ENCODE data around the gene RETN.
A peak's percentile ranks its signal among the peaks of the same experiment; 100 is the strongest.
"Not testable (repeated sequence)": the region's sequence is repeated elsewhere in the genome, so short reads cannot be mapped to it uniquely, and the experiment has no call there.

RETN gene

DNA sequence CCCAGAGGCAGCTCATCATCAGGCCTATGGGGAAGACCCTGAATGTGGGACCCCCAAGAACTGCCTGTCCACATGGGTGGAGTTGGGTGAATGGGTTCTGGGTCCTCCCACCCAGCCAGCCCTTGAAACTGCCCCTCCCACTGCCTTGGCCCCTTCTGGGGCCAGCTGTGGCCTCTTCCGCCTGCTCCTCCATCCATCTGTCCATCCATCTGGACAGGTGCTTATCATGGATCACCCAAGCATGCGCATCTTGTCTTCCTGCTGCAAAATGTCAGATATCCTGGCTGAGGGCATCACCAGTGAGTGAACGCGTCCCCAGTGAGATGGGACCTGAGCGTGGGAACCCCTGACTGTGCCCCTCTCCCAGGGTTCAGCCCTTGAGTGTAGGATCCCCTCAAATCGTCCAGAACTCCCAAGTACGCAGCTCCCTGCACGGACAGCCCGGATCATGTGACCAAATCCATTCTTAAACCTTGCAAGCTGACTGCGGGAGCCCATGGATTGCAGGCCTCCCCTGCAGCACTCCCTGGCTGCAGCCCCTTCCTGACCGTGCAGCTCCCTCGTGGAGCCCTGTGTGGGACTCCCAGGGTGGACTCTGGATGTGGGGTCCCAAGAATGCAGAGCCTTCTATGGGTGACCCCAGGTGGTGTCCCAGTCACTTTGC is 29.9 kb upstream of the RETN start:
- DNase-seq = no peak

DNA sequence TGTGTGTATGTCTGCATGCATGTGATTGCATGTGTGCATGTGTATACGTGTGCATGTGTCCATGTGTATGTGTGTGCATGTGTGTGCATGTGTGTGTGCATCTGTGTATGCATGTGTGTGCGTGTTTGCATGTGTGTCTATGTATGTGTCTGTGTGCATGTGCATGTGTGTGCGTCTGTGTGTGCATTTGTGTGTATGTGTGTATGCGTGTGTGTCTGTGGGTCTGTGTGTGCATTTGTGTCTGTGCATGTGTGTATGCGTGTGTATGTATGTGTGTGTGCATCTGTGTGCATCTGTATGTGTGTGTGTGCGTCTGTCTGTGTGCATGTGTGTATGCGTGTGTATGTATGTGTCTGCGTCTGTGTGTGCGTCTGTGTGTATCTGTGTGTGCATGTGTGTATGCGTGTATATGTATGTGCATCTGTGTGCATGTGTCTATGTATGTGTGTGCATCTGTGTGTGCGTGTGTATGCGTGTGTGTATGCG is 28.9 kb upstream of the RETN start:
- no peak for DNase-seq

DNA sequence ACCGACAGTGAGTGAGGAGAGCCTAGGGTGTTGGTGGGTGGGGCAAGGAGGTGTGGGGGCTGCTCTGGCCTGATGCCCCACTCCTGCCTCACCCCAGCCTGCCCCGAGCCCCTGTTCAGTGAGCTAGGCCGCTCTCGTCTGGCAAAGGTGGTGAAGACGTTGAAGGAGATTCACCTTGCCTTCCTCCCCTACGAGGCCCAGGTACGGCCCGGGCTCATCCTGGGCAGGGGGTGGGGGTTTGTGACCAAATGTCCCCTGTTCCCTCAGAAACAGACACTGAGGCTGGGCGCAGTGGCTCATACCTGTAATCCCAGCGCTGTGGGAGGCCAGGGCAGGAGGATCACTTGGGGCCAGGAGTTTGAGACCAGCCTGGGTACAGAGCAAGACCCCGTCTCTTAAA is 28.0 kb upstream of the RETN start:
- no peak for DNase-seq

DNA sequence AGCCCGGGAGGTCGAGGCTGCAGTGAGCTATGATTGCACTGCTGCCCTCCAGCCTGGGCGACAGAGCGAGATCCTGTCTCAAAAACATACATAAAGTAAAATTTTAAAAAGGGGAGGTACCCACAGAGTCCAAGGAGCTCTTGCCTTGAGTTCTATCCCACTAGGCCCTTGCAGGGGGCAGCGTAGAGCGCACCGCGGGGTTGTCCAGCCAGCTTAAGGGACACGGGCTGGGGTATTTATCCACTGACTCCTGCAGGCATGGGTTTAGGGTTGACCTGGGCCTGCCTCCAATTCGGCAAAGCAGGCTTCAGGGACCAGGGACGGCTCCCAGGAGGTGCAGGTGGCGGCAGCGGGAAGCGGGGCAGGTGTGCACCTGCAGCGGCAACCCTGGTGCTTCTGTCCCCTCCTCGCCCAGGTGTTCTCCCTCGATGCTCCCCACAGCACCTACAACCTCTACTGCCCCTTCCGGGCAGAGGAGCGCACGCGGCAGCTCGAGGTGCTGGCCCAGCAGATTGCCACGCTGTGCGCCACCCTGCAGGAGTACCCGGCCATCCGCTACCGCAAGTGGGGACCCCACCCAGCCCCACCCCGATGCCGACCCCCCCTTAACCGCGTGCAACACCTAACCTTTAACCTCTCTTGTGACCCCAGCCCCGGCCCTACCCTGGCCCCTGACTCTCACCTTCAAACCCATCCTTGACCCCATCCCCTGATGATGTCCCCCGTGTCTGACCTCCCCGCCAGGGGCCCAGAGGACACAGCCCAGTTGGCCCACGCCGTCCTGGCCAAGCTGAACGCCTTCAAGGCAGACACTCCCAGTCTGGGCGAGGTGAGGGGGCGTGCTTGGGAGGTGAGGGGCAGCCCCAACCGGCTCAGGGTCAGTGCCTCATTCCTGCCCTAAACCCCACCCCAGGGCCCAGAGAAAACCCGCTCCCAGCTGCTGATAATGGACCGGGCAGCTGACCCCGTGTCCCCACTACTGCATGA is 27.3 kb upstream of the RETN start:
- no peak for DNase-seq

DNA sequence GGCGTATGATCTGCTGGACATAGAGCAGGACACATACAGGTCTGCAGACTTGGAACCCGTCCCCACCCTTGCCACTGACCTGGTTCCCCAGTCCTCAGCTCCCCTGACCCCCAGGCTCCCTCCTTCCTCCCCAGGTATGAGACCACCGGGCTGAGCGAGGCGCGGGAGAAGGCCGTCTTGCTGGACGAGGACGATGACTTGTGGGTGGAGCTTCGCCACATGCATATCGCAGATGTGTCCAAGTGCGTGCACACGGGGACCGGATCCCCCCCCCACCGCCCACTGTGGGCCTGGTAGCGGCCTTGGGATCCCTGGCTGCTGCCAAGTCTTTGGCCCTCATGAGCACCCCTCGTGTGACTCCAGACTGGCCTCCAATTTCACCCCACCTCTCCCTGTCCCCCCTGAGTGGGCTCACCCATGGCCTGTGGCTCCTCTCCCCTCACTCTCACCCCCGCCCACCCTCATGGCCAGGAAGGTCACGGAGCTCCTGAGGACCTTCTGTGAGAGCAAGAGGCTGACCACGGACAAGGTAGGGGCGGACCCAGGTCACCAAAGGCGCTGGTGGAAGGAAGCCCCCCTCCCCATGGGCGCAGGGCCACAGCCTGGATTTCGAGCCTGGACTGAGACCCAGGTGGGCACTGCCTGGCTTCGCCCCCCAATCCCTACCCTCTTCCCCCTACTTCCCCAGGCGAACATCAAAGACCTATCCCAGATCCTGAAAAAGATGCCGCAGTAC is 26.4 kb upstream of the RETN start:
- DNase-seq = no peak

DNA sequence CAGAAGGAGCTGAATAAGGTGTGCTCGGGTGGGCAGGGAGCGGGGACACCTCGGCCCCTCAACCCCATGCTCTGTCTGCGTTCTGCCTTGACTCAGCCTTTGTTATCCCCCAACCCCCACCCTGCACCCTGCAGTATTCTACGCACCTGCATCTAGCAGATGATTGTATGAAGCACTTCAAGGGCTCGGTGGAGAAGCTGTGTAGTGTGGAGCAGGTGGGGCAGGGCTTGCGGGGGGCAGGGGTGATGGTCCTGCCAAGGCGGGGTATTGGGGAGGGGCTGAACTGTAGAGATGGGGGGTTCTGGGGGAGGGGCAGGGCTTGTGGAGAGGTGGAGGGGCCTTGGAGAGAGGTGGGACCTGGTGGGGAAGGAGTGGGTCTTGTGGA is 25.8 kb upstream of the RETN start:
- no peak for DNase-seq

DNA sequence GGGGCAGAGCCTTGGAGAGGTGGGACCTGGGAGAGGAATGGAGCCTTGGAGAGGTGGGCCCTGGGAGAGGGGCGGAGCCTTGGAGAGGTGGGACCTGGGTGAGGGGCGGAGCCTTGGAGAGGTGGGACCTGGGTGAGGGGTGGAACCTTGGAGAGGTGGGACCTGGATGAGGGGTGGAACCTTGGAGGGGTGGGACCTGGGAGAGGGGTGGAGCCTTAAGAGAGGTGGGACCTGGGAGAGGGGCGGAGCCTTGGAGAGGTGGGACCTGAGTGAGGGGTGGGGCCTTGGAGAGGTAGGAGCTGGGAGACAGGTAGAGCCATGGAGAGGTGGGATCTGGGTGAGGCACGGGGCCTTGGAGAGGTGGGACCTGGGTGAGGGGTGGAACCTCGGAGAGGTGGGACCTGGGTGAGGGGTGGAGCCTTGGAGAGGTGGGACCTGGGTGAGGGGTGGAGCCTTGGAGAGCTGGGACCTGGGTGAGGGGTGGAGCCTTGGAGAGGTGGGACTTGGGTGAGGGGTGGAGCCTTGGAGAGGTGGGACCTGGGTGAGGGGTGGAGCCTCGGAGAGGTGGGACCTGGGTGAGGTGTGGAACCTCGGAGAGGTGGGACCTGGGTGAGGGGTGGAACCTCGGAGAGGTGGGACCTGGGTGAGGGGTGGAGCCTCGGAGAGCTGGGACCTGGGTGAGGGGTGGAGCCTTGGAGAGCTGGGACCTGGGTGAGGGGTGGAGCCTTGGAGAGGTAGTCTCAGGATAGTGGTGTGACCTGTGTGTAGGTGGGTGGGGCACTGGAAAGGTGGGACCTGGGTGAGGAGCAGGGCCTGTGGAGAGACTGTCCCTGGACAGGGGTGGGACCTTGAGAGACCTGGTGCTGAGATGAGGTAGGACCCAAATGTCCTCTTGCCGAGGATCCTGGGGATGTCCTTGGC is 25.0 kb upstream of the RETN start:
- not testable (repeated sequence) for DNase-seq

DNA sequence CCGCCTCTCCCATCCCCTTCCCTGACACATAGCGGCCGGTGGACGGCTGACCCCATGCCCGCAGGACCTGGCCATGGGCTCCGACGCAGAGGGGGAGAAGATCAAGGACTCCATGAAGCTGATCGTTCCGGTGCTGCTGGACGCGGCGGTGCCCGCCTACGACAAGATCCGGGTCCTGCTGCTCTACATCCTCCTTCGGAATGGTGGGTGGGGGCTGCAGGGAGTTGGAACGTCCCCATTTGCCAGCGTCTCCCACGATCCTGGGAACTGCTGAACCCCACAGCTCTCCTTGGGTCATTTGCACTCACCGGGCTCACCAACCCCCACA is 24.3 kb upstream of the RETN start:
- no peak for DNase-seq

DNA sequence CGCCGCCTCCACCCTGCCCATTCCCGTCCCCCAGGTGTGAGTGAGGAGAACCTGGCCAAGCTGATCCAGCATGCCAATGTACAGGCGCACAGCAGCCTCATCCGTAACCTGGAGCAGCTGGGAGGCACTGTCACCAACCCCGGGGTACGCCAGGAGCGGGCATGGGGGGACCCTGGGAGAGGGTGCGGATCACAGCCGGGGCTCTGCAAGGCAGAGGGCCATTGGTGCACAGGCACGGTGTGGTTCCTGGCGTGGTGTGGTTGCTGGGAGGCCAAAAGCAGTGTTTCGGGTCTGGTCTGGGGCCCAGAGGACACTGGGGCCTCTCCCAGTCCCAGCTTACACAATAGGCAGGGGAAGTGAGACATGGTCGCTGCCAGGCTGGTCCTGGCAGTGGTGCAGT is 23.7 kb upstream of the RETN start:
- DNase-seq = no peak

DNA sequence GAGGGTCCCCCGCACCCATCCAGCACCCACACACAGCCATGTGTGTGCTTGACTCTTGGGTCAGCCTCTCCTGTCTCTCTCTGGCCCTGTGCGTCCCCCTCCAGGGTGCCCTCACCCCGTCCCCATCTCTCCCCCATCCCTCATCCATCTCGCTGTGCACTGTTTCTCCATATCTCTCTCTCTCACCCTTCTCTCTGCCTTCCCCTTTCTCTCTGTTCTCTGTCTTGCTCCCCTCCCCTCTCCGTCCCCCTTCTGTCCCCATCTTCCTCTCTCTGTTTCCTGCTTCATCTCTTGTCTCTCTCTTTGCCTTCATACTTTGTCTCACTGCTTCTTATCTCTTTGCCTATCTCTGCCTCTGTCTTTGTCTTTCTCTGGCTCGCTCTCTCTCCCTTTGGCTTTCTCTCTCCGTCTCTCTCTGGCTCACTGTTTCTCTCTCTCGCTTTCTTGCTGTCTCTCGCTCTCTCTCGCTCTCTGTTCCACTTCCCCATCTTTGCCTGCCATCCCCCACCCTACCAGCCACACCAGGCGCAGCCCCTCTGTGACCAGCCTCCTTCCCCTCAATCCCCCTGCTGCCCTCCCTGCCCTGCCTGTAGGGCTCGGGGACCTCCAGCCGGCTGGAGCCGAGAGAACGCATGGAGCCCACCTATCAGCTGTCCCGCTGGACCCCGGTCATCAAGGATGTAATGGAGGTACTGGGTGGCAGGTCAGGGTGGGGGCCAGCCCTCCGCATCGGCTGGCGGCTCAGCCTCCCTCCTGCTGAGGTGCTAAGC is 23.0 kb upstream of the RETN start:
- no peak for DNase-seq

DNA sequence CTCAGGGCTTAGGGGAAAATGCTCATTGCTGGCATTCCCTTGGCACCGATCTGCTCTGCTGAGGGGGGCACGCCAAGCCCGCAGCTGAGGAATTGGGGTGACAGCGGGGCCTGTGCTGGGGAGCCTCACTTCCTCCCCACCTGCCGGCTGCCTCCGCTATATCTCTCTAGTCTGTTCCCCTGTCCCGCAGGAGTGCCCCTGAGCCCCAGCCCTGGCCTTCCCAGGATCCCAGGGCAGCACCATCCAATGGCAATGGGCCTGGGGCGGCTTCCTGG is 22.5 kb upstream of the RETN start:
- DNase-seq = no peak

DNA sequence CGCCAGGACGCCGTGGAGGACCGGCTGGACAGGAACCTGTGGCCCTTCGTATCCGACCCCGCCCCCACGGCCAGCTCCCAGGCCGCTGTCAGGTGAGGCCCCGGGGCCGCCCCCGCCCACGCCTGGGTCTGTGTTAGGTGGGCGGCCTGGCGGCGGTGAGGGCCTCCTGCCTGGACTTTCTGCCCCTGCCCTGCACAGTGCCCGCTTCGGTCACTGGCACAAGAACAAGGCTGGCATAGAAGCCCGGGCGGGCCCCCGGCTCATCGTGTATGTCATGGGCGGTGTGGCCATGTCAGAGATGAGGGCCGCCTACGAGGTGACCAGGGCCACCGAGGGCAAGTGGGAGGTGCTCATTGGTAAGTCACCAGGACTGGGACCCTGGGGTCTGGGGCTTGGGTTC is 21.7 kb upstream of the RETN start:
- no peak for DNase-seq

DNA sequence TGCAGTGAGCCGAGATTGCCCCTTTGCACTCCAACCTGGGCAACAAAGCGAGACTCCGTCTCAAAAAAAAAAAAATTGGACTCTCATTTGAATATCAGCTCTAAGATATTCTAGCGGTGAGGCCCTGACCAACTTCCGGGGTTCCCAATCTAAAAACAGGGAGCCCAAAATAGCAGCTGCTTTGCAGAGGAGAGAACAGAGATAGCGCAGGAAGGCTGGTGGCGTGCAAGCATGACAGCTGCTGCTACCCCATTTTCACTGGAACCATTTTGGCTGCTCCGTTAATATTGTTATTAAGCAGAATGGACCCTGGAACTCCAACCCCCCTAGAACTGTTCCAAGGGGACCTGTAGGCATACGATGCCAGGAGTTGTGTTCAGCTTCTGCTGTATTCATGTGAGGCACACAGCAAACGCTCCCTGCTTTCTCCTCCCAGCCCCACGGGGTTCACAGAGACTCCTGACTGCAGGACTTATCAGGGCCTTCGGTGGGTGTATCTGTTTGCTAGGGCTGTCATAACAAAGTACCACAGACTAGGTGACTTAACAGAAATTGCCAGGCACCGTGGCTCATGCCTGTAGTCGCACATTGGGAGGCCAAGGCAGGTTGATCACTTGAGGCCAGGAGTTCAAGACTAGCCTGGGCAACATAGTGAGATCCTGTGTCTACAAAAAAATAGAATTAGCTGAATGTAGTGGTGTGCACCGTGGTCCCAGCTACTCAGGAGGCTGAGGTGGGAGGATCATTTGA is 20.4 kb upstream of the RETN start:
- no peak for DNase-seq

DNA sequence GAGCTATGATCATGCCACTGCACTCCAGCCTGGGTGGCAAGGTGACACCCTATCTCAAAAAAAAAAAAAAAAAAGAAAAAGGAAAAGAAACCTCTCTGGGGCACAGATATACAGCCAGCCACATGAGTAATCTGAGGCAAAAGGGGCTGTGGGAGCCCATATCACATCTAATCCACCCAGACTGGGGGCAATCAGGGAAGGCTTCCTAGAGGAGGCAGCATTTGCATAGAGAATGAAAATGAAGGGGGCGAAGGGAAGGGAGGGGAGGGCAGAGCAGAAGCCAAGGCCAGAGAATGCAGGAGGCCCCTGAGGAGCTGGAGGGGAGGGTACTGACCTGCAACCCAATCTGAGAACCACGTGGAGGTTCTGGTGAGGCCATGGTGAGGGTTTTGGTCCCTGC is 18.7 kb upstream of the RETN start:
- DNase-seq = no peak

DNA sequence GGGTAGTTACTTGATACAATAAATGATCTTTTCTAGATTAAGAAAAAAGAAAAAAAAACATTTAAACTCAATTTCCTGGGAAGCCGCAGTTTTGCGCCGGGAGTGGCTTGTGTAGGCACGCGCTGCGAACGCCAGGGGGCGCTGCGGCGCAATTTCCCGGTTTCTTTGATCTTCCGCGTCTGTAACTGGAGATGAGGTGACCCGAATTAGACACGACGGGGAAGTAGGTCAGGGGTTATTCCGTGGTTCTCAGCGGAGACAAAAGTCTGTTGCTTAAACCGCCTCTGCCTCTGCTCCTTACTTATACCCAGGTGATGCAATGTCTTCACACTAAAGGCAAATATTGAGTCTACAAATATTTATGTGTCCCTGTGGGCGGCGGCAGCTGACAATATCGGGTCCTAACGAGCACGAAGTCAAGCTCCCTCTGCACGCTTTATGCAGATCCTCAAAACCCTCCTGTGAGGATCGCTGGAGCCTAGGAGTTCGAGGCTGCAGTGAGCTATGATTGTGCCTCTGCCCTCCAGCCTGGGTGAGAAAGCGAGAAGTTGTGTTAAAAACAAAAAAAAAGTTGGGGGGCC is 16.7 kb upstream of the RETN start:
- peak; percentile 91 for DNase-seq

DNA sequence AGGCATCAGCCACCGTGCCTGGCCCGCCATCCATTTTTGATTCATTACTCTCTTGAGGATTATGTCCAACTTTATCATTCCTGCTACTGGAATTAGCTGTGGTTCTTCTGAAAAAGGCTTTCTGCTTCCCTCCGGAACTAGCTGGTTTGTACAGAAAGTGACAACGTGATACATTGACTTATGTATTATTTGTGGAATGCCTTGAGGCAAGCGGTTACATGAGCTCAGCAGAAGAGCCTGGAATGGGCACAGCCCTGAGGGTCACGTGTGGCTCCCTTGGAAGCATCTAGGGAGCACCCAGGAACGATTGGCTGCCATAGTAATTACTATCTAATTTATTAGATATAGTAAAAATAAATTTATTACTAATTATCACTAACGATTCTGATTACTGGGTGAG is 14.4 kb upstream of the RETN start:
- DNase-seq = no peak

DNA sequence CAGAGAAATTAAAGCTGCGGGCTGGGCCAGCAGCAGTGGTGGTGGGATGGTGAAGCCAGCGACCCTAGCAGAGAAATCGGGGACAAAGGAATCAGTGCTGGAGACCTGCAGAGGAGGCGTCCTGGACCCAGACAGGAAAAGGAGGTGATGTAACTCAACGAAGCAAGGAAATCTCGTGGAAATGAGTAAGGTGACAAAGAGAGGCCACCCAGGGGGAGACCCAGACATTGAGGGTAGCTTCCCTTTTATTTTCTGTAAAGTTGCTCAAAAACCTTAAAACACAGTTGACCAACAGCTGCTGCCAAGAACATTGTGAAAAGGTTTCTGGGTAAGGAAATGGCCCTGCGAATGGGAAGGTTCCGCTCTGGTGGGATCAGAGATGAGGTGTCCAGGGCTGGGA is 13.3 kb upstream of the RETN start:
- DNase-seq = no peak

DNA sequence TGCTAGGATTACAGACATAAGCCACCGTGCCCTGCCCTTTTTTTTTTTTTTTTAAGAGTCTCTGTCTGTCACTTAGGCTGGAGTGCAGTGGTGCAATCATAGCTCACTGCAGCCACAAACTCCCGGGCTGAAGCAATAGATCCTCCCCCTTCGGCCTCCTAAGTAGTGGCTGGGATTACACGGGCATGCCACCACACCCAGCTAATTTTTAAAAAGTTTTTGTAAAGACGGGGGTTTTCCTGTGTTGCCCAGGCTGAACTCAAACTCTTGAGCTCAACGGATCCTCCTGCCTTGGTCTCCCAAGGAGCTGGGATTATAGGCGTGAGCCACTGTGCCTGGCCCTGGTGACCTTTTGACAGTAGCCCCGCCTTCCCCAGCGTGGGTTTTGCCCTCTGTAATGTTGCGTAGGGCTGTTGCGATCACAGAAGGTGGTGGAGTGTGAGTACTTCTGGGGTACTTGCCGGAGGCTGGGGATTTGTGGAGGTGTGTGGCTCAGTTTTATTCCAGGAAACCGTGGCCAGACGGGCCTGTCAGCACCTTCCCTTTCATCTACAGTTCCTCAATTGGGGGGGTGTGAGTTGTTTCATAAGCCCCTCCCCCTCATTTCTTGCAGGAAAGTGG is 11.6 kb upstream of the RETN start:
- DNase-seq = peak; percentile 49

DNA sequence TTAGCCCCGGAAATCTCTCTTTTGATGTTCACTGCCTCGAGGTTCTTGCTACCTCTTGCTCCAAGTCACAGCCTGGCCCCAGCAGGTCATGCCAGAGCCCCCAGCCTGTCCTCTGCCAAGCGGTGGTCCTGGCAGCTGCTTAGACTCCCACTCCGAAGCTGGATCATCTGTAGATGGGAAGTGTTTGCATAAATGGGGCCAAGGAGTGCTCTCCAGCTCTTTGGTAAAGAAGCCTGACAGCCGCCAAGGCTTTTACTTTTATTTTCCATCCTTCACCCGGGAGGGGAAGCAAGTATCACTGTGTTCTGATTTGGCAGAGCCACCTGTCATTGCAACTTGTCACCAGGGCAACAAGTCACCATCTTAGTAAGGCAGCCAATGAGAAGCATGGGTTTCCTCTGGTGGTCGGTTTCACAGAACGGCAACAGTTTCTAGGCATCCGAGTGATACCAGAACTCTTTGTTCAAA is 10.6 kb upstream of the RETN start:
- no peak for DNase-seq
